GM21367 (cell line): ENCODE results near the gene RFPL4A.
"Not testable (repeated sequence)": the region's sequence is repeated elsewhere in the genome, so short reads cannot be mapped to it uniquely, and the experiment has no call there.

Experiments
- ATAC-seq: cut with Tn5 transposase; IDR thresholded peaks from one replicate; pipeline ENCODE4 v1.9.1; 2021; ENCODE audit not compliant: unreplicated experiment

RFPL4A gene

DNA sequence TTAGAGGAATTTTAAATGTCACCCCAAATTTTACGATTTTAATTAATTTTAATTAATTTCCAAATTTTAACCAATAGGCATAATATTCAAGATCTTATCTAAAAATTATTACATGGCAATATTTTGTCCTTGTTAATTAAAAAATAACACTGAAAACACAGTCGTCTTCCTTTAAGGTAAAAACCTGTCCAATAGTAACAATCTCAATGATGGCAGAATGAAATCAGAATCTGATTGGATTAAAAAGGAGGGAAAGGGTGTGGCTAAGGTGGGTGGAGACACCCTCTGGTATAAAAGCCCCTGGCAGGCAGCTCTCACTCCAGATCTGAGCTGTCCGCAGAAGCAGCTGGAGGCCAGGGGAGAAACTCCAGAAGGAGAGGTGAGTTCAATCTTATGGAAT, at the start of gene RFPL4A:
Gene RFPL4A, plus strand, starts transcription at position 301 of the 400 bp plus-strand sequence. CDS start 2,704 bp downstream, outside the sequence.
- not testable (repeated sequence) for ATAC-seq

DNA sequence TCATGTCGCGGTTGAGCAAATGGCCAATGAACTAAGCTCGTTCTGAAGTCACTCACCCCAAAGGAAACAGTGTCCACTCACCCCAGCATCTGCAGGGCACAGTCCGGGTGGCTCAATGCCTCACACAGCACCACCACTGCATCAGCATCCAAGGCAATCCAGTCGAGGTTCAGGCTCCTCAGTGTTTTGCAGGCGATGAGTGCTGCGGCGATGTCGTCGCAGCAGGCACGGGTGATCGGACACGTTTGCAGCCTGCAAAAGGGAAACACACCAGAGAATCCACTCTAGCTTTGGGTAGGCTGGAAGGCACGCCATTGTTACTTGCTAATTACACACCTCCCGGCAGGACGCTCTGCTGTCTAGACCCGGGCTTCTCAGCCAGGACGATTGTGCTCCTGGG, 47.2 kb upstream of the RFPL4A start:
- no peak for ATAC-seq

DNA sequence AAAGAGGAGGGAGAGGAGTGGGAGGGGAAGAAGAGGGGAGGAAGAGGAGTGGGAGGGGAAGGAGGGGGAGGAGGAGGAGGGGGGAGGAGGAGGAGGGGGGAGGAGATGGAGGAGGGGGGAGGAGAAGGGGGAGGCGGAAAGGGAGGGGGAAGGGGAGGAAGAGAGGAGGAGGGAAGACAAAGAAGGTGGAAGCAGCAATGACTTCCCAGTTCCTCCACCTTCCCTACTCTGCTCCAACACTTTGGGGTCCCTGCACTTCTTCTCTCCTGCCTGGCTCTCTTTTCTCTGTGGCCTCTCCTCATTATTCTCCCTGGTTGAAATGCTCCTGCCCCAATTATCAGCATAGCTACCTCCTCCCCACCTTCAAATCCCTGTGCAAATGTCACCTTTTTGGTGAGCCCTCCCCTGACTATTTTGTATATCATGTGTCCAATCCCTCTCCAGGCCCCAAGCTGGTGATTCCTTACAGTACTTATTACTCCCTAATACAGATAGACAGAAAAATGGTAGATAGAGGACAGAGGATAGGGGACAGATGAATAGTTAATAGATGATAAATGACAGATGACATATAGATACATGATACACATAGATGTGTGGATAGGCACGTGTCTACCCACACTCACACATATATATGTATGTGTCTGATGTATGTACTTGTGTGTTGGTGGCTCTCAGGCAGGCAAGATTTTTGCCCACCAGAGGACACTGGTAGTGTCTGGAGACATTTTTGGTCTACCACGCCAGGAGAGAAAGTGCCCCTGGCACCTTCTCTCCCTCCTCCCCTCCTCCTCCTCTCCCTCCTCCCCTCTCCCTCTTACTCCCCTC, 45.9 kb upstream of the RFPL4A start:
- ATAC-seq: no peak

DNA sequence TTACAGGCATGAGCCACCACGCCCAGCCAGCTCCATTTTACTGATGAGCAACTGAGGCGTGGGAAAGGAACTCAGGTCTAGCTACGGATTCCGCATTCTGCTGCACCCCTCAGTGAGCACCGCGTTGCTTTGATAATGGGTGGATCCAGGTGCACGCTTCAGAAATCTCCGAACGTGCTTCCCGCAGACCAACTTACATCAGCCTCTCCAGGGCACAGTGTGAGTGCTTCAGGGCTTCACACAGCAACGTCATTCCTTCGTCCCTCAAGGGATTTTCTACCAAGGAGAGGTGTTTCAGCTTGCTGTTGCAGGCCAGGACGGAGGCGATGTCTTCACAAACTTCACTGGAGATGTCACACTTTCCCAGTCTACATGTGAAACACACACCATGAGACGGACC, 42.4 kb upstream of the RFPL4A start:
- ATAC-seq: no peak

DNA sequence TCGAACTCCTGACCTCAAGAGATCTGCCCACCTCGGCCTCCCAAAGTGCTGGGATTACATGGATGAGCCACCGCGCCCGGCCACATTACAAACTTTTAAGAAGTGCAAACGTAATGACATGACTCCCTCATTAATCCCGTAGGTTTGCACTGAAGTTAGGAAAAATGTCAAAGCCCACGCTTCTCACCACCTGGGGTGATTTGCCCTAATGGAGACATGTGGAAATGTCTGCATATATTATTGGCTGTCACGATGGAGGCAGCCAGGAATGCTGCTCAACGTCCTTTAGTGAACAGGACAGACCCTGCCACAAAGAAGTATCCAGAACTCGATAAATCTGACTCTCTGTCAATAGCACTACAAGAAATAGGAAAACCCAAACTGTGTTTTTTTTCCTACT, 41.6 kb upstream of the RFPL4A start:
- no peak for ATAC-seq

DNA sequence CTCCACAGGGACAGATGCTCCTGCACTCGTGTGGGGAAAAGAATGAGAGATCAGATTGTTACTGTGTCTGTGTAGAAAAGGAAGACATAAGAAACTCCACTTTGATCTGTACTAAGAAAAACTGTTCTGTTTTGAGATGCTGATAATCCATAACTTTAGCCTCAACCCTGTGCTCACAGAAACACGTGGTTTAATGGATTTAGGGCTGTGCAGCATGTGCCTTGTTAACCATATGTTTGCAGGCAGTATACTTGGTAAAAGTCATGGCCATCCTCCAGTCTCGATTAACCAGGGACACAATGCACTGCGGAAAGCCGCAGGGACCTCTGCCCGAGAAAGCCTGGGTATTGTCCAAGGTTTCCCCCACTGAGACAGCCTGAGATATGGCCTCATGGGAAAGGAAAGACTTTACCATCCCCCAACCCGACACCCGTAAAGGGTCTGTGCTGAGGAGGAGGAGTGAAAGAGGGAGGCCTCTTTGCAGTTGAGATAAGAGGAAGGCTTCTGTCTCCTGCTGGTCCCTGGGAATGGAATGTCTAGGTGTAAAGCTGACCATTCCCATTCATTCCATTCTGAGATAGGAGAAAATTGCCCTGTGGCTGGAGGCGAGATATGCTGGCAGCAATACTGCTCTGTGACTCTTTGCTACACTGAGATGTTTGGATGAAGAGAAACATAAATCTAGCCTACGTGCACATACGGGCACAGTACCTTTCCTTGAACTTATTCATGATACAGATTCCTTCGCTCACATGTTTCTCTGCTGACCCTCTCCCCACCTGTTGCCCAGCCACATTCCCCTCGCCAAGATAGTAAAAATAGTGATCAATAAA, 40.8 kb upstream of the RFPL4A start:
- ATAC-seq: not testable (repeated sequence)

DNA sequence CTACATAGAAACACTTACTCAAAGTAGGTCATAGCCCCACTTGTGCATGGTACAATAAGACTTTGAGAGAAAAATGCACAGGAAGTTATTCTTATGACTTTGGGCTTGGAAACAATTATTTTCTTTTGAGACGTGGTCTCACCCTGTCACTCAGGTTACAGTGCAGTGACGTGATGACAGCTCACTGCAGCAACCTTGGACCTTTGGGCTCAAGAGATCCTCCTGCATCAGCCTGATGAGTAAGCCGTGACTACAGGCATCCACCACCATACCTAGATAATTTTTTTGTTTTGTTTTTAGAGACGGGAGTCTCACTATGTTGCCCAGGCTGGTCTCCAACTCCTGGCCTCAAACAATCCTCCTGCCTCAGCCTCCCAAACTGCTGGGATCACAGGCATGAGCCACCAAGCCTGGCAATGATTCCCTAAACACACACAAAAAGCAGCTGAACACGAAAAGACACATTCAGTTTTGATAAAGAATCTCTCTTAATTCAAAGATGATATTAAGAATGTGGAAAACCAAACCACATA, 38.6 kb upstream of the RFPL4A start:
- ATAC-seq: no peak

DNA sequence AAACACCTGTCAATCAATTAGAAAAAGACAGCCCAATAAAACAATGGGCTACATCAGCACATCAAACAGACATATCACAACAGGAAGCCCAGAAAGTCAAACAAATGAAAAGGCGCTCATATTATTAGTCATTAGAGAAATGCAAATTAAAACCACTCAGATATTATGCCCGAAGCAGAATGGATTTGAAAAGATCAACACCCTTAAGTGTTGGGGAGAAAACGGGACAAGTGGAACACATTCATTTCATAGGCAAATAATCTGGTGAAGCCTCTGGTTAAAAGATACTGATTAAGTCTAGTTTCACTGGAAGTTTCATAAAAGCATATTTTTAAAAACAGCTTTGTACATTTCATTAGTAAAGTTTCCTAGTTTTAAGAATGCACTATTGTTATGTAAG, 38.1 kb upstream of the RFPL4A start:
- no peak for ATAC-seq

DNA sequence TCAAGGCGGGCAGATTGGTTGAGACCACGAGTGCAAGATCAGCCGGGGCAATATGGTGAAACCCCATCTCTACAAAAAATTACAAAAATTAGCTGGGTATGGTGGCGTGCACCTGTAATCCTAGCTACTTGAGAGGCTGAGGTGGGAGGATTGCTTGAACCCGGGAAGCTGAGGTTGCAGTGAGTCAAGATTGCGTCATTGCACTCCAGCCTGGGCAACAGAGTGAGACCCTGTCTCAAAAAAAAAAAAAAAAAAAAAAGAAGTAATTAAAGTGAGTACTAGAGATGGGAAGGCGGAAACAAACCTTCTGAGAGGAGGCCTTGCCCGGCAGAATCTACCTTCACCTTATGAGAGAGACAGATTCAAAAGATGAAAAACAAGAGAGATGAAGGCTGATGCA, 35.4 kb upstream of the RFPL4A start:
- ATAC-seq: no peak

DNA sequence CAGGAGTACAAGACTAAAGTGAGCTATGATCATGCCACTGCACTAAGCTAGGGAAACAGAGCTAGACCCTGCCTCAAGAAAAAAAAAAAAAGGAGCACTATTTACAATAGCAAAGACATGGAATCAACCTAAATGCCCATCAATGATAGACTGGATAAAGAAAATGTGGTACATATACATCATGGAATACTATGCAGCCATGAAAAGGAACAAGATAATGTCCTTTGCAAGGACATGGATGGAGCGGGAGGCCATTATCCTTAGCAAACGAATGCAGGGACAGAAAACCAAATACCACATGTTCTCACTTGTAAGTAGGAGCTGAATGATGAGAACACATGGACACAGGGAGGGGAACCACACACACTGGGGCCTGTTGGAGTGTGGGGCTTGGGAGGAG, 28.5 kb upstream of the RFPL4A start:
- not testable (repeated sequence) for ATAC-seq

DNA sequence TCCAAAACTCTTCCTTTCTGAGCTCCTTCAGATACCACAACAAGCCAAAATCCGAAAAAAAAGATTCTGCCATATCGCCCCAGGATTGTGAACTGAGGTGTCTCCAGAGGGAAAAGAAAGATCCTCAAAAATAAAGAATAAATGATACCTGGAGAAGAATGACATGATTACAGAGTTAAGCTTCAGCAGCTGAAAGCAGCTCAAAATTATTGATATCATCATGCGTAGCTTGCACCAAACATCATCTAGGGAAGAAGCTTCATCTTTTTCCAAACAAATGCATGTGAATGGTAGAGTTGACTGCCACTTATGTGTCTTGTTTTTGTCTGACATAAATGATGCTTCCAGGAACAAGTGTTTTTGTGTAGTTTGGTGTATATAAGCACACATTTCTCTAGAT, 20.6 kb upstream of the RFPL4A start, which contains the start of gene NLRP9:
Gene NLRP9, minus strand, starts transcription at position 101 of the 400 bp plus-strand sequence. Its CDS starts 28 bp downstream, at position 73.
- ATAC-seq: no peak

DNA sequence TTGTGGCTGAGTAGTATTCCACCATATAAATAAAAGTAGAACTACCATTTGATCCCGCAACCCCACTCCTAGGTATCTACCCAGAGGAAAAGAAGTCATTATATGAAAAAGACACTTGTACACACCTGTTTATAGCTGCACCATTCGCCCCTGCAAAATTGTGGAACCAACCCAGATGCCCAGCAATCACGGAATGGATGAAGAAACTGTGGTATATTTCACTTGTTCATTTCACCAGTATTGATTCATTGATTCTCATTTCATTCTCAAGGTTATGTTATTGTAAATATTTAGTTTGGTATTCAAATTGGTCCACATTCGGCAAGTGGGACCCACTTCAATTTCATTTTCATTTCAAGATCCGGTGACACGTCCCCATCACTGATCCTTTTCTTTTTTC, 8.2 kb upstream of the RFPL4A start:
- ATAC-seq: no peak

DNA sequence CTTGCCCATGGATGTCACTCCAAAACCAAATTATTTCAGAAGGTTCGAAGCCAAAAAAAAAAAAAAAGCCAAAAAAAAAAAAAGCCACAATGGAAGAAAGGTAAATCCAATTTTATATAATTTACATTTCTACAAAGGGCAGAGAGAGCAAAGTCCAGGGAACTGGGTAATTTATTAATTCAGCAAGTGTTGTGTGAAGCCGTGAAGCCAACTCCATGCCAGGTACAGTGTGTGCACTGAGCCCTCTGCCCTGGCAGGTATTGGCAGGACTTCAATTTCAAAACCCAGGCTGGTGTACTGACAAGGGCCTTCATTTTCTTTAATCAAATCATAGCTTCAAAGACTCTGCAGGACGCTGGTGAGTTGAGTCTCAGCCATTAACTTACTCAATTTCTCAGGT, 5.5 kb upstream of the RFPL4A start:
- ATAC-seq: no peak

DNA sequence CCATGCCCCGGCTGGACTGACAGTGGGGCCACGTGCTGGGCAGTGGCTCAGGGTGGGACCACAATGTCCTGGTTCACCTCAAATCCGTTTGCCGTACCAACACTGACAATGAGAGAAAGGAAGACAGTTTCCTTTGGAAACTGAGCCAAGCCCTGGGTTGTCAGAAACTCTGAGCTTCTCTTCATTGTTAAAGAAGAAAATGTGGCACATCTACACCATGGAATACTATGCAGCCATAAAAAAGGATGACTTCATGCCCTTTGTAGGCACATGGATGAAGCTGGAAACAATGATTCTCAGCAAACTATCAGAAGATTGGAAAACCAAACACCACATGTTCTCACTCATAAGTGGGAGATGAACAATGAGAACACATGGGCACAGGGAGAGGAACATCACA, 2.1 kb upstream of the RFPL4A start:
- ATAC-seq: not testable (repeated sequence)

DNA sequence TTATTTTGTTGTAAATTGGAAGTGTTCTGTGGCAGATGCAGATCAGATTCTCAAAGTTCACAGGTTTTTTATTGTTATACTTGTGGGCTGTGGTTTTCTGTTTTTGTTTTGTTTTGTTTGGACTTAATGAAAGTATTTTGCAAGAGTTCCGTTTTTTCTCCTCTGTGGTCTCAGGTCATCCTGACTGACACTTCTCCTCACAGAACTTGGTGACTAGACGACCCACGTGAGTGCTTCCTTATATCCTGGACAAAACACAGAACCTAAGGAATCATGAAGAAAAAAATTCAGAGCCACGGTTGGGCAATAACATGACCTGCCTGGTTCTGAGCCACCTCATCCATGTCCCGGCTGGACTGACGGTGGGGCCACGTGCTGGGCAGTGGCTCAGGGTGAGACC, 7.6 kb downstream of the RFPL4A start:
- no peak for ATAC-seq

DNA sequence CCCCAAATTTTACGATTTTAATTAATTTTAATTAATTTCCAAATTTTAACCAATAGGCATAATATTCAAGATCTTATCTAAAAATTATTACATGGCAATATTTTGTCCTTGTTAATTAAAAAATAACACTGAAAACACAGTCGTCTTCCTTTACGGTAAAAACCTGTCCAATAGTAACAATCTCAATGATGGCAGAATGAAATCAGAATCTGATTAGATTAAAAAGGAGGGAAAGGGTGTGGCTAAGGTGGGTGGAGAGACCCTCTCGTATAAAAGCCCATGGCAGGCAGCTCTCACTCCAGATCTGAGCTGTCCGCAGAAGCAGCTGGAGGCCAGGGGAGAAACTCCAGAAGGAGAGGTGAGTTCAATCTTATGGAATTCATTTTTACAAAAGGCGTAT, 9.9 kb downstream of the RFPL4A start, which contains the start of gene RFPL4AL1:
Gene RFPL4AL1, plus strand, starts transcription at position 301 of the 400 bp plus-strand sequence. CDS start 2,687 bp downstream, outside the sequence.
- not testable (repeated sequence) for ATAC-seq

DNA sequence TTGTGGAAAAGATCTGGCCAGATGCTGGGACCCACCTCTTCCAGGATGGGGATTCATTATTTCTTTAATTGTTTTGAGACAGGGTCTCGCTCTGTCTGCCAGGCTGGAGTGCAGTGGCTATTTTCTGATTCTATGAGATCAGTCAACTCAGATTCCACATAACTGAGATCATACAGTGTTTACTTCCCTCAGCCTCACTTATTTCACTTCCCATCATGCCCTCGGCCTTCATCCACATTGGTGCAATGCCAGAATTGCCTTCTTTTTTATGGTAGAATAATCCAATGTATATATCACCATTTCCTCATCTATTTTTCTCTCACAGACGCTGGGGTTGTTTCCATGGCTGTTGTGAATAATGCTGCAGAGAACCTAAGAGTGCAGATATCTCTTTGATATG, 10.7 kb downstream of the RFPL4A start:
- ATAC-seq: not testable (repeated sequence)

DNA sequence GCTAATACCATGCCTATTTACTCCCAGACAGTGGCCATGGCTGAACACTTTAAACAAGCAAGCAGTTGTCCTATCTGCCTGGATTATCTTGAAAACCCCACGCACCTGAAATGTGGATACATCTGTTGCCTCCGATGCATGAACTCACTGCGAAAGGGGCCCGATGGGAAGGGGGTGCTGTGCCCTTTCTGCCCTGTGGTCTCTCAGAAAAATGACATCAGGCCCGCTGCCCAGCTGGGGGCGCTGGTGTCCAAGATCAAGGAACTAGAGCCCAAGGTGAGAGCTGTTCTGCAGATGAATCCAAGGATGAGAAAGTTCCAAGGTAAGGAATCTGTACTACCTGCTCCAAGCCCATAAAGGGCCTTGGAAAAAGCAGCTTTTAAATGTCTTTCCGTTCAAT, 18.6 kb downstream of the RFPL4A start:
- no peak for ATAC-seq

DNA sequence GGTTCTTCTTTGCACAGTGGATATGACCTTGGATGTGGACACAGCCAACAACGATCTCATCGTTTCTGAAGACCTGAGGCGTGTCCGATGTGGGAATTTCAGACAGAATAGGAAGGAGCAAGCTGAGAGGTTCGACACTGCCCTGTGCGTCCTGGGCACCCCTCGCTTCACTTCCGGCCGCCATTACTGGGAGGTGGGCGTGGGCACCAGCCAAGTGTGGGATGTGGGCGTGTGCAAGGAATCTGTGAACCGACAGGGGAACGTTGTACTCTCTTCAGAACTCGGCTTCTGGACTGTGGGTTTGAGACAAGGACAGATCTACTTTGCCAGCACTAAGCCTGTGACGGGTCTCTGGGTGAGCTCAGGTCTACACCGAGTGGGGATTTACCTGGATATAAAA, 19.4 kb downstream of the RFPL4A start:
- no peak for ATAC-seq

DNA sequence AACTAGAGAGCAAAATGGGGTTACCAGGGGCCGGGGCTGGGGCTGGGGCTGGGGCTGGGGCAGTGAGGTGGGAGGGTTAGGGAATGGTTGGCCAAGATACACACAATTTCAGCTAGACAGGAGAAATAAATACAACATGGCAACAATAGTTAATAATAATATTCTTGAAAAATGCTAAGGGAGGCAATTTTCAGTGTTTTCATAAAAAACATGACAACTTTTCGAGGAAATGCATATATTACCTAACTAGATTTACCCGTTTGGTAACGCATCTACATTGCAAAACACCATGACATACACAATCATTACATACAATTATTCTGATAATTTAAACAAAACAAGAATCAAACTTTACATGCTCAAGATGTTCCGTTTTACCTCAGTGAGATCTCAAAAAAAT, 22.2 kb downstream of the RFPL4A start:
- no peak for ATAC-seq

DNA sequence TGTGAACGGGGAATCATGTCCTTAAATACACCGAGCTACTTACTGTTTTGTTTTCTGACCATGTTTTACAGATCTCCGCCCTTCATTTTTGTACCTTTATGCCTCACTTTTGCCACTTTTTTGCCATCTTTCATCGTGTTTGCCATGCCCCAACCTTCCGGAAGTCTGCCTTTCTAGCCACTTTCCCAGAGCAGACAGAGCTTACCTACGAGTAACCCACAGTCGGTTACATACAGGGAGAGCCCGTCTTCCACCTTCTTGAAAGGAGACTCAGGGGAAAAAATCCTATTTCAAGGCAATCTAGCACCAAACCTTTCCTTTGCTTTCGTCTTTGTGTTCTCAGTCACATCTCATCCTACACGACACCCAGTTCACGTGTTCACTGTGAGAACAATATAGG, 36.1 kb downstream of the RFPL4A start:
- no peak for ATAC-seq

DNA sequence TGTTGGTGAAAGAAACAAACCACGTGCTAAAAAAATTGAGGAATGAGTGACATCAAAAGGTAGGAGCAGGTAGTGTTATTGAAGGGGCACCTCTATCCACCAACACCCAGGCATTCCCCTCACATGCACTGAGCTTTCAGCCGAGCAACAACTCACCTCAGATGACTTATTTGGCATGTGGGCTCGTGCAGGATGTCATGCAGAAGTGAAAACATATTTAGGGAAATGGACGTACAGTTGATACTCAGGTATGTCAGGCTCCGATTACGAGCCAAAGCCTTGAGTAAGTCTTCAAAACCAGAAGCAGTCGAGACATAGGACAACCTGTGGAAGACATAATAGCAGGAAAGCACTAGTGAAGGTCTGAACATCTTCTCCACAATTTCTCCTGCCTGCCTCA, 42.5 kb downstream of the RFPL4A start:
- no peak for ATAC-seq
